NCI-H345 treated with DMSO at 0.1 percent for 48 hours (cell line): Measurements from ENCODE around the gene ULK3.

Source experiments
- DNase-seq: peaks from one replicate; lab custom pipeline; 2025; ENCODE audit not compliant: unreplicated experiment; lab: John Stamatoyannopoulos, UW

ULK3 gene

GRCh38 chr15:74800559-74801094 lies 42.3 kb downstream of the ULK3 start:
- no peak for DNase-seq

GRCh38 chr15:74799856-74800558 lies 42.9 kb downstream of the ULK3 start:
- peak; percentile 21 for DNase-seq

GRCh38 chr15:74799255-74799855 lies 43.6 kb downstream of the ULK3 start:
- no peak for DNase-seq

GRCh38 chr15:74798388-74799254 lies 44.3 kb downstream of the ULK3 start:
- DNase-seq: no peak

- DNase-seq: no peak
These were observed 46.9 kb downstream of the ULK3 start for GRCh38 chr15:74795966-74796625.

GRCh38 chr15:74794970-74795349 lies 48.0 kb downstream of the ULK3 start:
- DNase-seq: no peak

- DNase-seq: no peak
These were observed 48.5 kb downstream of the ULK3 start for GRCh38 chr15:74794248-74794969.

- no peak for DNase-seq
These were observed 49.6 kb downstream of the ULK3 start for GRCh38 chr15:74793135-74794028.

- DNase-seq: no peak
These were observed 50.5 kb downstream of the ULK3 start for GRCh38 chr15:74792227-74793016.

GRCh38 chr15:74791667-74792066 lies 51.3 kb downstream of the ULK3 start:
- DNase-seq: no peak

- no peak for DNase-seq
These were observed 51.9 kb downstream of the ULK3 start for GRCh38 chr15:74791007-74791406.

- DNase-seq: no peak
These were observed 52.7 kb downstream of the ULK3 start for GRCh38 chr15:74790080-74790916.

- DNase-seq: no peak
These were observed 53.2 kb downstream of the ULK3 start for GRCh38 chr15:74789741-74790079.

- DNase-seq: no peak
These were observed 53.8 kb downstream of the ULK3 start for GRCh38 chr15:74789171-74789631.

GRCh38 chr15:74788683-74789151 lies 54.2 kb downstream of the ULK3 start:
- no peak for DNase-seq

GRCh38 chr15:74788042-74788682 lies 54.8 kb downstream of the ULK3 start:
- DNase-seq: no peak
